H1 (cell line): ENCODE results near the gene NOL9. TPM values are rescaled to one million over a fixed set of nuclear protein-coding genes. Genes with fewer than 3 reads are reported as not detected.

Source experiments
- CTCF ChIA-PET: fragments of 300-600 bp; sonication (Branson Sonifier 250); formaldehyde crosslinking; loops from one replicate; lab custom pipeline; 2021; ENCODE audit not compliant: partially characterized antibody; lab: Charles Lee
- POLR2A ChIA-PET: fragments of 300-600 bp; sonication (Branson Sonifier 250); formaldehyde crosslinking; loops from one replicate; lab custom pipeline; 2021; ENCODE audit warnings: inconsistent platforms; ENCODE audit not compliant: partially characterized antibody; lab: Charles Lee
- DNase-seq, 2 experiments: peaks; one replicate each; pipeline versions ENCODE4 v3.0.0 to v3.0.0-alpha.2; 2010 to 2022; ENCODE audit warnings: low spot score in 2 of 2, low read depth in 1 of 2, mixed read lengths in 1 of 2
- FAIRE-seq: peaks from 2 replicates; lab custom pipeline; 2011; peaks lifted over from hg19 to GRCh38; lab: Jason Lieb, UNC
- H2AFZ ChIP-seq: 2 replicates; pipeline ENCODE4 v1.8.1; 2012; ENCODE audit warnings: low read length, inconsistent platforms
- H2AK5ac ChIP-seq: 2 replicates; pipeline ENCODE4 v1.6.1; 2013; ENCODE audit warnings: low read depth, low read length
- H2BK120ac ChIP-seq: replicated peaks from 2 replicates; pipeline ENCODE3; 2013; ENCODE audit warnings: low read depth, low read length, inconsistent platforms
- H2BK12ac ChIP-seq: 2 replicates; pipeline ENCODE4 v1.6.1; 2013; ENCODE audit warnings: low read depth, low read length
- H2BK15ac ChIP-seq: 2 replicates; pipeline ENCODE4 v1.6.1; 2013; ENCODE audit warnings: low read length
- H2BK20ac ChIP-seq: 2 replicates; pipeline ENCODE4 v1.6.1; 2013; ENCODE audit warnings: low read length
- H2BK5ac ChIP-seq: 2 replicates; pipeline ENCODE4 v1.6.1; 2013; ENCODE audit warnings: low read depth, low read length
- H3K14ac ChIP-seq: 2 replicates; pipeline ENCODE4 v1.6.1; 2013; ENCODE audit warnings: inconsistent platforms; ENCODE audit not compliant: insufficient read length
- H3K18ac ChIP-seq: 2 replicates; pipeline ENCODE4 v1.6.1; 2013; ENCODE audit warnings: low read length; ENCODE audit errors: extremely low read depth
- H3K23ac ChIP-seq: 2 replicates; pipeline ENCODE4 v1.6.1; 2013; ENCODE audit warnings: inconsistent platforms; ENCODE audit not compliant: insufficient read length
- H3K23me2 ChIP-seq: 2 replicates; pipeline ENCODE4 v1.6.1; 2013; ENCODE audit warnings: low read depth, low read length
- H3K27ac ChIP-seq: 2 replicates; pipeline ENCODE4 v1.6.1; 2011; ENCODE audit warnings: low read depth, low read length, inconsistent platforms
- H3K27me3 ChIP-seq, 4 experiments: replicated peaks in 1 of 4; 1 replicate in 1 of 4; 2 replicates in 3 of 4; pipeline versions ENCODE4 v1.6.1 to v1.8.1; 2011 to 2013; ENCODE audit warnings: low read length in 3 of 4, mild to moderate bottlenecking in 3 of 4, inconsistent platforms in 2 of 4, mixed read lengths in 2 of 4, moderate library complexity in 1 of 4; ENCODE audit not compliant: control insufficient read depth in 3 of 4, insufficient read depth in 3 of 4; ENCODE audit errors: extremely low read depth in 1 of 4
- H3K36me3 ChIP-seq, 4 experiments: 2 replicates each; pipeline versions ENCODE4 v1.6.1 to v1.8.1; 2011 to 2013; ENCODE audit warnings: mild to moderate bottlenecking in 4 of 4, low read length in 3 of 4, moderate library complexity in 2 of 4, control low read depth in 1 of 4, inconsistent platforms in 1 of 4; ENCODE audit not compliant: insufficient read depth in 4 of 4, control insufficient read depth in 2 of 4
- H3K4ac ChIP-seq: replicated peaks from 2 replicates; pipeline ENCODE3; 2013; ENCODE audit warnings: low read length, low read depth, mixed read lengths, inconsistent platforms; ENCODE audit not compliant: insufficient read length
- H3K4me1 ChIP-seq, 4 experiments: replicated peaks in 1 of 4; 1 replicate in 1 of 4; 2 replicates in 3 of 4; pipeline versions ENCODE4 v1.6.1 to v1.8.1; 2011 to 2013; ENCODE audit warnings: low read length in 3 of 4, inconsistent platforms in 2 of 4, mixed read lengths in 1 of 4; ENCODE audit not compliant: insufficient read depth in 4 of 4, control insufficient read depth in 3 of 4
- H3K4me2 ChIP-seq, 2 experiments: 2 replicates each; pipeline versions ENCODE4 v1.6.1 to v1.8.1; 2011 to 2013; ENCODE audit warnings: low read depth in 2 of 2, low read length in 2 of 2, control low read depth in 1 of 2, inconsistent platforms in 1 of 2, mild to moderate bottlenecking in 1 of 2; ENCODE audit not compliant: insufficient read depth in 1 of 2
- H3K4me3 ChIP-seq, 4 experiments: fragments of 200-600, 300-600 bp in 1 of 4; sonication (generic), shearing (Covaris generic), sonication (Bioruptor Twin) in 1 of 4; 2 replicates each; pipeline versions ENCODE4 v1.5.1 to v1.8.1; 2011 to 2016; ENCODE audit warnings: low read length in 4 of 4, low read depth in 3 of 4, control low read depth in 2 of 4, inconsistent platforms in 2 of 4, mild to moderate bottlenecking in 2 of 4, mixed read lengths in 1 of 4, moderate library complexity in 1 of 4; ENCODE audit not compliant: insufficient read depth in 2 of 4; ENCODE audit errors: extremely low read depth in 1 of 4
- H3K56ac ChIP-seq: replicated peaks from 2 replicates; pipeline ENCODE3; 2013; ENCODE audit warnings: low read depth, mild to moderate bottlenecking, mixed read lengths, low read length, inconsistent platforms; ENCODE audit not compliant: insufficient read length
- H3K79me1 ChIP-seq: 2 replicates; pipeline ENCODE4 v1.6.1; 2013; ENCODE audit warnings: low read depth, low read length, control low read depth
- H3K79me2 ChIP-seq, 2 experiments: 2 replicates each; pipeline versions ENCODE4 v1.6.1 to v1.8.1; 2012 to 2013; ENCODE audit warnings: low read length in 2 of 2, mild to moderate bottlenecking in 2 of 2, inconsistent platforms in 1 of 2; ENCODE audit not compliant: insufficient read depth in 2 of 2, control insufficient read depth in 1 of 2
- H3K9ac ChIP-seq, 4 experiments: replicated peaks in 1 of 4; 1 replicate in 1 of 4; 2 replicates in 3 of 4; pipeline versions ENCODE4 v1.6.1 to v1.8.1; 2011 to 2013; ENCODE audit warnings: low read depth in 3 of 4, low read length in 3 of 4, control low read depth in 2 of 4, mild to moderate bottlenecking in 2 of 4, moderate library complexity in 2 of 4, inconsistent platforms in 1 of 4; ENCODE audit errors: extremely low read depth in 1 of 4
- H3K9me3 ChIP-seq, 2 experiments: 2 replicates each; pipeline versions ENCODE4 v1.6.1 to v1.8.1; 2012 to 2013; ENCODE audit warnings: mild to moderate bottlenecking in 2 of 2, moderate library complexity in 2 of 2, control low read depth in 1 of 2, inconsistent platforms in 1 of 2, low read depth in 1 of 2, low read length in 1 of 2, mixed read lengths in 1 of 2; ENCODE audit not compliant: insufficient read depth in 2 of 2
- H4K20me1 ChIP-seq, 2 experiments: replicated peaks in 1 of 2; 2 replicates each; pipeline versions ENCODE3 to v1.8.1; 2011 to 2013; ENCODE audit warnings: inconsistent platforms in 2 of 2, low read length in 2 of 2, mild to moderate bottlenecking in 1 of 2; ENCODE audit not compliant: insufficient read depth in 2 of 2, control insufficient read depth in 1 of 2
- H4K5ac ChIP-seq: 2 replicates; pipeline ENCODE4 v1.6.1; 2013; ENCODE audit warnings: low read length, low read depth, mixed read lengths, inconsistent platforms; ENCODE audit not compliant: insufficient read length
- H4K8ac ChIP-seq: 2 replicates; pipeline ENCODE4 v1.8.0; 2013; ENCODE audit warnings: mild to moderate bottlenecking, moderate library complexity, low read length, inconsistent platforms; ENCODE audit not compliant: insufficient read depth; ENCODE audit errors: extremely low read depth
- H4K91ac ChIP-seq: replicated peaks from 2 replicates; pipeline ENCODE3; 2013; ENCODE audit warnings: low read length, mixed read lengths, inconsistent platforms; ENCODE audit not compliant: insufficient read length
- CHD2 ChIP-seq: IDR thresholded peaks from 2 replicates; pipeline ENCODE4 v1.6.1; 2012; ENCODE audit warnings: low read length, improper control_type of control experiment
- CTBP2 ChIP-seq: IDR thresholded peaks from 2 replicates; pipeline ENCODE4 v1.7.0; 2011; ENCODE audit warnings: borderline replicate concordance, mild to moderate bottlenecking, moderate library complexity, mixed read lengths, low read length; ENCODE audit not compliant: insufficient read depth, insufficient read length
- GABPA ChIP-seq: IDR thresholded peaks from 2 replicates; pipeline ENCODE4 v1.6.1; 2011; ENCODE audit warnings: mild to moderate bottlenecking, low read length, moderate library complexity, borderline replicate concordance; ENCODE audit not compliant: insufficient read depth
- NANOG ChIP-seq: IDR thresholded peaks from 2 replicates; pipeline ENCODE4 v1.6.1; 2011; ENCODE audit warnings: low read length, low read depth, mild to moderate bottlenecking, inconsistent platforms; ENCODE audit not compliant: insufficient read depth, poor library complexity, severe bottlenecking
- NRF1 ChIP-seq: IDR thresholded peaks from 2 replicates; pipeline ENCODE4 v1.6.1; 2011; ENCODE audit warnings: mild to moderate bottlenecking, low read depth, low read length, improper control_type of control experiment
- RAD21 ChIP-seq, 2 experiments: IDR thresholded peaks in 1 of 2; conservative IDR thresholded peaks in 1 of 2; 2 replicates each; pipeline ENCODE4 v1.6.1; 2011; ENCODE audit warnings: low read depth in 2 of 2, low read length in 2 of 2, improper control_type of control experiment in 1 of 2, inconsistent platforms in 1 of 2, mild to moderate bottlenecking in 1 of 2, moderate library complexity in 1 of 2
- SP2 ChIP-seq: IDR thresholded peaks from 2 replicates; pipeline ENCODE4 v1.6.1; 2012; ENCODE audit warnings: mild to moderate bottlenecking, low read length, inconsistent platforms
- TAF1 ChIP-seq: IDR thresholded peaks from 2 replicates; pipeline ENCODE4 v1.6.1; 2011; ENCODE audit warnings: mild to moderate bottlenecking, low read depth, low read length
- TAF7 ChIP-seq: optimal IDR thresholded peaks from 2 replicates; pipeline ENCODE3; 2011; ENCODE audit warnings: low read depth, mild to moderate bottlenecking, inconsistent platforms, low read length, moderate library complexity, borderline replicate concordance
- TBP ChIP-seq: IDR thresholded peaks from 2 replicates; pipeline ENCODE4 v1.6.1; 2011; ENCODE audit warnings: low read depth, low read length, improper control_type of control experiment
- TEAD4 ChIP-seq: IDR thresholded peaks from 2 replicates; pipeline ENCODE4 v1.6.1; 2012; ENCODE audit warnings: low read depth, low read length, inconsistent platforms, mixed read lengths
- WGBS, 2 experiments: shearing (Covaris generic) in 1 of 2; methylation state at CpG; one replicate each; pipeline versions ENCODE4 v1.1.6 to v1.1.7; 2013 to 2015; ENCODE audit warnings: low lambda C conversion rate in 2 of 2, mixed read lengths in 2 of 2, inconsistent platforms in 1 of 2, low coverage in 1 of 2, missing lambda C conversion rate in 1 of 2; ENCODE audit not compliant: insufficient replicate concordance in 2 of 2, insufficient coverage in 1 of 2, insufficient read length in 1 of 2; ENCODE audit errors: extremely low coverage in 1 of 2, missing lambda C conversion rate in 1 of 2; 5-methylcytosine and 5-hydroxymethylcytosine counted together
- polyA plus RNA-seq, 7 experiments: library from polyadenylated mRNA; depleted of rRNA in 3 of 7; stranded (reverse) in 5 of 7; unstranded in 2 of 7; fragments of >200 nt in 5 of 7; fragments of 200-250 nt in 2 of 7; gene quantifications; 1 replicate in 5 of 7; 2 replicates in 1 of 7; 4 replicates in 1 of 7; pipeline versions ENCODE4 v1.2.1 to v1.2.3, GENCODE V29; 2011 to 2013; ENCODE audit warnings: missing spikeins in 2 of 7, mixed read lengths in 2 of 7
- total RNA-seq: library from RNA; stranded (reverse); fragmentation: NEBNext Ultra II Directional; extraction: Animal tissue kit (Norgen Biotek cat#: 25700); gene quantifications from 2 replicates; pipeline ENCODE4 v1.2.1, GENCODE V29; 2021

The NOL9 gene
- total and polyA plus RNA-seq, 2 of the 8 experiments (the other 6 are each of a cell fraction or from before 2014, with no cell fraction given), result 17.1 to 38.1 TPM

DNA sequence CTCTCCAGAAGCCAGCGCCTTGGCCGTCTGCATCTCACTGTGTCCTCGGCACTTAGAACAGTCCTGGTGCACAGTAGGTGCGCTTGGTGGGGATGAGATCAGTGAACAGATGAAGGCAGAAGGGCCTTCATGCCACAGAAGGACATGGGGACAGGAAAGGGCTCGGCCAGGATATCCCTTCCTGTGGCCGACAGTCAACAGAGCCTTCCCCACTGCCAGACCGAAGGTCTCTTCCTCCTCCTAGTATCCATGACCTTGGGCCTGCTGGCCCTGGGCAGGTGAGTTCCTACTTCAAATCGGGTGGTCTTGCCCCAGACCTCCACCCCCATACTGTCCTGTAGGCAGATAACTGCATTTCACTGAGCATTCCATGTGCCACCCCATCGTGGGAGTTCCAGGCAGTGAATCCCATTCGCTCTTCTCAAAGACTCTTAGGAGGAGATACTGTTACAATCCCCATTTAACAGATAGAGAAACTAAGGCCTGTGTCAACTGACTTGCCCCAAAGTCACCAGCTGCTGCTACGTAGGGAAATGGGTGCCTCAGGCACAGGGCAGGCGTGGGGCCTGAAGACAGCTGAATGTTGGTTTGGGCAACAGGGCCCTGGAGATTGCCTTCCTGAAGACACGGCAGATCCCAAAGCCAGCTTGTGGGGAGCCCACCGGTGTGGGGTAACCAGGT lies 66.4 kb downstream of the NOL9 start:
- Histone ChIP-seq H3K4me2 (no peak overlapping the region), H2BK5ac (no peak overlapping the region), H2AFZ (no peak overlapping the region), H2BK12ac (peak overlapping the region; percentile 50; the same call in 1 of the 2 replicates), H2BK15ac (no peak overlapping the region), H3K23me2 (peaks cover 13% of the 10 kb centered on the region; the same call in 1 of the 2 replicates), H3K4me1 (peaks cover 0 to 28% (median 19%) of the 10 kb centered on the region in 4 experiments; a peak in 6 of 7 replicates), H3K56ac (no peak overlapping the region), H3K18ac (no peak overlapping the region), H3K27me3 (peaks cover 0 to 2% (median 0%) of the 10 kb centered on the region in 4 experiments; a peak in 3 of 7 replicates), H3K4me3 (no peak overlapping the region), H4K20me1 (peaks cover 2 to 3% of the 10 kb centered on the region in 2 experiments), H3K4ac (no peak overlapping the region), H4K5ac (no peak overlapping the region), H3K9ac (no peak overlapping the region), H3K14ac (no peak overlapping the region), H2BK120ac (no peak overlapping the region), H3K9me3 (no peaks in the 10 kb centered on the region), H3K23ac (no peak overlapping the region), H3K36me3 (no peaks in the 10 kb centered on the region)
- FAIRE-seq, result no peak
- POLR2A ChIA-PET, result interaction anchor here (0.5 to 1.3 kb wide), 3 partner anchors 21 to 679 kb away, joined by 3 read pairs; no protein-coding TSS in a partner anchor
- CTCF ChIA-PET, result interaction anchor here (0.7 to 12.0 kb wide), 17 partner anchors 10 to 526 kb away, joined by 3 to 168 read pairs (median 10); no protein-coding TSS in a partner anchor
- 85% methylated on average over 14 of the region's 14 CpGs; no CpG with 5 or more reads in 1 of the 2 experiments for WGBS, 2 experiments
- DNase-seq, result no peak
- TF ChIP-seq NRF1 (no peak), TAF1 (no peak), TAF7 (no peak), CTBP2 (no peak), TEAD4 (no peak), NANOG (no peak), TBP (no peak), CHD2 (no peak), GABPA (no peak), RAD21 (IDR thresholded peaks at IDR 0.05 in 1 of 2, conservative IDR thresholded peaks at IDR 0.05 in 1 of 2; ENCODE audit: low read depth in 2 of 2, low read length in 2 of 2) (no peak), SP2 (no peak)
- TF ChIP-seq, all 59 proteins: peak for 0
- H3K79me2 ChIP-seq, result no peaks in the 10 kb centered on the region
- no peak overlapping the region for H4K8ac ChIP-seq
- H4K91ac ChIP-seq, result peak overlapping the region; percentile 69
- no peak overlapping the region for H2BK20ac ChIP-seq
- peak overlapping the region; percentile 44 for H2AK5ac ChIP-seq
- H3K79me1 ChIP-seq, result peaks cover 2% of the 10 kb centered on the region; the same call in 1 of the 2 replicates
- no peak overlapping the region for H3K27ac ChIP-seq
